ENCODE data around the gene KCNIP3.

GRCh38 chr2:95312543-95313201 lies 15.5 kb downstream of the KCNIP3 start:
- TF ChIP-seq CTCF (tag by site-specific recombination; IDR thresholded peaks at IDR 0.05) = no peak
- TF ChIP-seq ZNF473 (tag by site-specific recombination; IDR thresholded peaks at IDR 0.05) = no peak
- no peak for TF ChIP-seq YY1 (tag by site-specific recombination; IDR thresholded peaks at IDR 0.05)
- no peak for TF ChIP-seq ZNF843 (tag by site-specific recombination; IDR thresholded peaks at IDR 0.05)
- TF ChIP-seq ZNF18 (tag by site-specific recombination; IDR thresholded peaks at IDR 0.05) = no peak
- no peak for TF ChIP-seq ZBTB8A (tag by site-specific recombination; IDR thresholded peaks at IDR 0.05)
- TF ChIP-seq ZNF324 (tag by site-specific recombination; IDR thresholded peaks at IDR 0.05) = no peak
- TF ChIP-seq OVOL3 (tag by site-specific recombination; IDR thresholded peaks at IDR 0.05) = no peak
- no peak for TF ChIP-seq ZNF560 (tag by site-specific recombination; IDR thresholded peaks at IDR 0.05; ENCODE audit: borderline replicate concordance)
- no peak for TF ChIP-seq PRDM10 (tag by site-specific recombination; IDR thresholded peaks at IDR 0.05)
- TF ChIP-seq KLF10 (tag by site-specific recombination; IDR thresholded peaks at IDR 0.05) = no peak
- TF ChIP-seq HOXD13 (CRISPR knock-in tag; IDR thresholded peaks at IDR 0.05; ENCODE audit: borderline replicate concordance) = no peak
- TF ChIP-seq ZNF362 (tag by site-specific recombination; IDR thresholded peaks at IDR 0.05) = no peak
- TF ChIP-seq ZBTB6 (tag by site-specific recombination; IDR thresholded peaks at IDR 0.05) = no peak
